ENCODE data around the gene C17orf67.

The C17orf67 gene

GRCh38 chr17:56849131-56849530, 15.4 kb upstream of the C17orf67 start:
- Mint-ChIP-seq H3K27ac (no peak overlapping the region), H3K9me3 (no peaks in the 10 kb centered on the region), H3K27me3 (ENCODE audit: low read depth) (no peaks in the 10 kb centered on the region), H3K4me1 (ENCODE audit: low read depth) (no peaks in the 10 kb centered on the region), H3K4me3 (no peak overlapping the region), H3K36me3 (ENCODE audit: low read depth) (peaks cover 39% of the 10 kb centered on the region)

GRCh38 chr17:56847106-56847505, 13.4 kb upstream of the C17orf67 start:
- no peak overlapping the region for H3K27ac Mint-ChIP-seq
- H3K27me3 Mint-ChIP-seq (ENCODE audit: low read depth) = no peaks in the 10 kb centered on the region
- no peak overlapping the region for H3K4me3 Mint-ChIP-seq
- H3K4me1 Mint-ChIP-seq (ENCODE audit: low read depth) = no peaks in the 10 kb centered on the region
- peaks cover 35% of the 10 kb centered on the region for H3K36me3 Mint-ChIP-seq (ENCODE audit: low read depth)
- H3K9me3 Mint-ChIP-seq = no peaks in the 10 kb centered on the region

GRCh38 chr17:56845934-56846333, 12.2 kb upstream of the C17orf67 start:
- Mint-ChIP-seq H3K9me3 (no peaks in the 10 kb centered on the region), H3K27me3 (ENCODE audit: low read depth) (no peaks in the 10 kb centered on the region), H3K4me3 (no peak overlapping the region), H3K36me3 (ENCODE audit: low read depth) (peaks cover 29% of the 10 kb centered on the region), H3K4me1 (ENCODE audit: low read depth) (no peaks in the 10 kb centered on the region), H3K27ac (no peak overlapping the region)

- peaks cover 18% of the 10 kb centered on the region for H3K36me3 Mint-ChIP-seq (ENCODE audit: low read depth)
- H3K9me3 Mint-ChIP-seq = no peaks in the 10 kb centered on the region
- peaks cover 13% of the 10 kb centered on the region for H3K4me1 Mint-ChIP-seq (ENCODE audit: low read depth)
- no peaks in the 10 kb centered on the region for H3K27me3 Mint-ChIP-seq (ENCODE audit: low read depth)
- H3K27ac Mint-ChIP-seq = no peak overlapping the region
- H3K4me3 Mint-ChIP-seq = no peak overlapping the region
These were observed 8.9 kb upstream of the C17orf67 start for GRCh38 chr17:56842577-56842976.

GRCh38 chr17:56838687-56839086, 5.0 kb upstream of the C17orf67 start:
- H3K27me3 Mint-ChIP-seq (ENCODE audit: low read depth) = no peaks in the 10 kb centered on the region
- H3K27ac Mint-ChIP-seq = no peak overlapping the region
- peaks cover 30% of the 10 kb centered on the region for H3K4me1 Mint-ChIP-seq (ENCODE audit: low read depth)
- no peak overlapping the region for H3K4me3 Mint-ChIP-seq
- no peaks in the 10 kb centered on the region for H3K9me3 Mint-ChIP-seq
- peaks cover 18% of the 10 kb centered on the region for H3K36me3 Mint-ChIP-seq (ENCODE audit: low read depth)

GRCh38 chr17:56835264-56835585, 1.5 kb upstream of the C17orf67 start:
- peaks cover 50% of the 10 kb centered on the region for H3K4me1 Mint-ChIP-seq (ENCODE audit: low read depth)
- H3K27me3 Mint-ChIP-seq (ENCODE audit: low read depth) = no peaks in the 10 kb centered on the region
- peaks cover 29% of the 10 kb centered on the region for H3K36me3 Mint-ChIP-seq (ENCODE audit: low read depth)

GRCh38 chr17:56834380-56835263, 902 bp upstream of the C17orf67 start:
- no peaks in the 10 kb centered on the region for H3K27me3 Mint-ChIP-seq (ENCODE audit: low read depth)
- peaks cover 27% of the 10 kb centered on the region for H3K36me3 Mint-ChIP-seq (ENCODE audit: low read depth)
- peak overlapping the region; percentile 85 for H3K4me3 Mint-ChIP-seq
- H3K4me1 Mint-ChIP-seq (ENCODE audit: low read depth) = peaks cover 50% of the 10 kb centered on the region
- no peaks in the 10 kb centered on the region for H3K9me3 Mint-ChIP-seq
- H3K27ac Mint-ChIP-seq = peak overlapping the region; percentile 89

More at GRCh38 chr17:56835264-56835585, 1.5 kb upstream of the C17orf67 start:
- Mint-ChIP-seq H3K27ac (peak overlapping the region; percentile 89), H3K4me3 (peak overlapping the region; percentile 85), H3K9me3 (no peaks in the 10 kb centered on the region)

GRCh38 chr17:56833057-56833808, 487 bp downstream of the C17orf67 start:
- Mint-ChIP-seq H3K4me3 (peak overlapping the region; percentile 90), H3K36me3 (ENCODE audit: low read depth) (peaks cover 26% of the 10 kb centered on the region), H3K27ac (peak overlapping the region; percentile 80), H3K9me3 (no peaks in the 10 kb centered on the region), H3K4me1 (ENCODE audit: low read depth) (peaks cover 40% of the 10 kb centered on the region), H3K27me3 (ENCODE audit: low read depth) (no peaks in the 10 kb centered on the region)

GRCh38 chr17:56832446-56832845, 1.3 kb downstream of the C17orf67 start:
- Mint-ChIP-seq H3K9me3 (no peaks in the 10 kb centered on the region), H3K36me3 (ENCODE audit: low read depth) (peaks cover 21% of the 10 kb centered on the region), H3K4me3 (peak overlapping the region; percentile 90)

GRCh38 chr17:56831369-56832095, 2.2 kb downstream of the C17orf67 start:
- Mint-ChIP-seq H3K4me3 (peak overlapping the region; percentile 90), H3K27ac (no peak overlapping the region), H3K36me3 (ENCODE audit: low read depth) (peaks cover 14% of the 10 kb centered on the region)

More at GRCh38 chr17:56832446-56832845, 1.3 kb downstream of the C17orf67 start:
- Mint-ChIP-seq H3K27ac (peak overlapping the region; percentile 72), H3K4me1 (ENCODE audit: low read depth) (peaks cover 37% of the 10 kb centered on the region), H3K27me3 (ENCODE audit: low read depth) (no peaks in the 10 kb centered on the region)

GRCh38 chr17:56830726-56831368, 2.9 kb downstream of the C17orf67 start:
- Mint-ChIP-seq H3K27ac (no peak overlapping the region), H3K4me1 (ENCODE audit: low read depth) (peaks cover 27% of the 10 kb centered on the region), H3K36me3 (ENCODE audit: low read depth) (peaks cover 12% of the 10 kb centered on the region), H3K4me3 (peak overlapping the region; percentile 48), H3K27me3 (ENCODE audit: low read depth) (no peaks in the 10 kb centered on the region), H3K9me3 (no peaks in the 10 kb centered on the region)

More at GRCh38 chr17:56831369-56832095, 2.2 kb downstream of the C17orf67 start:
- H3K27me3 Mint-ChIP-seq (ENCODE audit: low read depth) = no peaks in the 10 kb centered on the region
- no peaks in the 10 kb centered on the region for H3K9me3 Mint-ChIP-seq
- H3K4me1 Mint-ChIP-seq (ENCODE audit: low read depth) = peaks cover 29% of the 10 kb centered on the region

- no peak overlapping the region for H3K4me3 Mint-ChIP-seq
- H3K27me3 Mint-ChIP-seq (ENCODE audit: low read depth) = no peaks in the 10 kb centered on the region
- H3K9me3 Mint-ChIP-seq = no peaks in the 10 kb centered on the region
- peaks cover 11% of the 10 kb centered on the region for H3K36me3 Mint-ChIP-seq (ENCODE audit: low read depth)
- no peak overlapping the region for H3K27ac Mint-ChIP-seq
- H3K4me1 Mint-ChIP-seq (ENCODE audit: low read depth) = peaks cover 10% of the 10 kb centered on the region
These were observed 6.9 kb downstream of the C17orf67 start for GRCh38 chr17:56826611-56827414.

- Mint-ChIP-seq H3K36me3 (ENCODE audit: low read depth) (peaks cover 3% of the 10 kb centered on the region), H3K4me3 (no peak overlapping the region), H3K27me3 (ENCODE audit: low read depth) (no peaks in the 10 kb centered on the region), H3K9me3 (no peaks in the 10 kb centered on the region), H3K4me1 (ENCODE audit: low read depth) (peaks cover 3% of the 10 kb centered on the region), H3K27ac (no peak overlapping the region)
These were observed 9.2 kb downstream of the C17orf67 start for GRCh38 chr17:56824503-56824902.

Data from T-helper 1 cell treated with Interleukin-12 subunit alpha and Interleukin-12 subunit beta and Interleukin-4 antibody, amounts not matched to agents 30 μg/mL and 1 μg/mL, for 36 hours (primary cell).